Ovary (tissue), 9 donors: Measurements from ENCODE around the gene GPR137B. TPM values are rescaled to one million over a fixed set of nuclear protein-coding genes. Genes with fewer than 3 reads are reported as not detected.

ENCODE experiments used
- DNase-seq, 5 donors: peaks; one replicate each; pipeline ENCODE4 v3.0.0-alpha.2; 2019 to 2020
- H3K27ac ChIP-seq, 2 donors: fragments of 200-600 bp; one replicate each; pipeline versions ENCODE4 v1.5.1 to v1.8.0; 2019 to 2022
- H3K27me3 ChIP-seq: fragments of 200-600 bp; one replicate; pipeline ENCODE4 v1.8.0; 2022
- H3K36me3 ChIP-seq: fragments of 200-600 bp; sonication (generic); one replicate; pipeline ENCODE4 v1.5.1; 2019
- H3K4me1 ChIP-seq: one replicate; pipeline ENCODE4 v1.8.1; 2013; ENCODE audit warnings: mild to moderate bottlenecking, moderate library complexity; ENCODE audit not compliant: insufficient read depth
- H3K4me3 ChIP-seq: fragments of 200-600 bp; sonication (generic); one replicate; pipeline ENCODE4 v1.5.1; 2017
- H3K9me3 ChIP-seq, 2 donors: fragments of 200-600 bp in 1 of 2; sonication (generic) in 1 of 2; one replicate each; pipeline versions ENCODE4 v1.5.1 to v1.8.1; 2013 to 2019; ENCODE audit warnings: mild to moderate bottlenecking in 1 of 2, moderate library complexity in 1 of 2
- CTCF ChIP-seq, 3 donors: fragments of 450-650 bp in 2 of 3; fragments of 200-600 bp in 1 of 3; IDR thresholded peaks; one replicate each; pipeline versions ENCODE4 v1.5.1 to v1.8.0; 2016 to 2022; ENCODE audit warnings: antibody characterized with exemption in 3 of 3, mild to moderate bottlenecking in 1 of 3
- EP300 ChIP-seq: sonication (generic); formaldehyde crosslinking; IDR thresholded peaks from one replicate; pipeline ENCODE4 v1.6.1; 2017; ENCODE audit warnings: antibody characterized with exemption
- POLR2A ChIP-seq: fragments of 450-650 bp; IDR thresholded peaks from one replicate; pipeline ENCODE4 v1.6.1; 2017; ENCODE audit warnings: antibody characterized with exemption, mild to moderate bottlenecking, moderate library complexity
- WGBS, 3 donors: extraction: QIAGEN DNeasy Blood & Tissue Kit in 1 of 3; methylation state at CpG; one replicate each; pipeline versions ENCODE4 v1.1.5 to v1.1.7; 2013 to 2017; 5-methylcytosine and 5-hydroxymethylcytosine counted together
- intact Hi-C, 4 donors: fragments of 100-400 bp; cut with DNase I; formaldehyde crosslinking; loops; one replicate each; pipeline versions ENCODE4 v1.11.0 to v1.15.1; 2022 to 2023
- polyA plus RNA-seq, 2 donors: library from polyadenylated mRNA; stranded (reverse); fragments of 200-250 nt in 1 of 2; fragments of 350-450 nt in 1 of 2; fragmentation: Illumina TruSeq in 1 of 2; extraction: RNeasy Lipid Tissue Mini Kit (QIAGEN cat#74804) in 1 of 2; gene quantifications; one replicate each; pipeline ENCODE4 v1.2.3, GENCODE V29; 2013 to 2014
- total RNA-seq, 7 donors: library from RNA; depleted of rRNA in 2 of 7; stranded (reverse); fragments of >200 nt in 2 of 7; fragmentation: NEBNext Ultra II Directional in 3 of 7; extraction: Animal tissue kit (Norgen Biotek cat#: 25700) in 3 of 7; gene quantifications; one replicate each; pipeline versions ENCODE4 v1.1.0 to v1.2.4, GENCODE V29; 2016 to 2023
- donor health status: DM: no; HTN: no; CAD: no; lungs with moderate emphysema.
- donor health status: DM: no; HTN: no; CAD: no.
- donor health status: Bipolar disorder and iron deficiency.
- donor health status: DM: yes; HTN: yes; CAD: no.
- donor health status: DM: no; HTN: no; CAD: no.
- donor health status: DM: yes; HTN: yes; CAD: no.

Gene GPR137B
- total and polyA plus RNA-seq, 9 donors = 10.8 to 35.2 (median 13.7) TPM

- DNase-seq = no peak
- Histone ChIP-seq H3K4me3 (no peak overlapping the region), H3K36me3 (no peaks in the 10 kb centered on the region), H3K27ac (no peak overlapping the region), H3K4me1 (no peaks in the 10 kb centered on the region), H3K27me3 (no peaks in the 10 kb centered on the region), H3K9me3 (no peaks in the 10 kb centered on the region)
- TF ChIP-seq POLR2A (no peak), EP300 (no peak), CTCF (IDR thresholded peaks at IDR 0.05) (no peak)
- 21 to 27% (median 24%) methylated on average over 7 of the region's 7 CpGs for WGBS, 3 donors
- intact Hi-C loops = loop anchor here in 2 of 4 donors (5.0 kb wide), 2 partner anchors 374 to 389 kb away; no protein-coding TSS in a partner anchor
Measured at GRCh38 chr1:236103059-236103458, 39.3 kb upstream of the GPR137B start.

DNA sequence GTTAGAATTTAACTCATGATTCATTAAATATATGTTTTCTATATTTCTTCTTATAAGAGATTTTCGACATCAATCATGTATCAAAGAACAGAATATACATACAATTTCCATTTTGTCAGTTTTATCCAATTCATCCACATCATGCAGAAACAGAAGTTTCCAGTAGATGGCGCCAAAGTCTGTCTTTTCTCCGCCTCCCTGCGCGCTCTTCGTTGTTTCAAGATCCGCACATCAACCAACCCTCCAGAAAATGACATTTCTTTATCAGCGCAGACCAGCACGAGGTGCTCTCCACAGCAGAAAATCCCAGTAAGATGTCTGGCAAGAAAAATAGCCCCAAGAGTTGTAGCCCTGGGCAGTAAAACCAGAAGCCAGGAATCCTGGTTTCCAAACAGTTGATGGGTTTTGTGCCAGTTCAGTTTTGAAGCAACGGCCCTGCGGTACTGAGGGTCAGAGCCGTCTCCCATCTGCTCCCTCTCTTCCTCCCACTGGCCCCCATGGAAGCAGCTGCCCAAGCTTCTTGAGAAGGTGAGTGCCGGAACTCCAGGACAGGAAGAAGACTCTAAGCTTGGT is 38.6 kb upstream of the GPR137B start:
- 8 to 12% (median 10%) methylated on average over 13 of the region's 13 CpGs for WGBS, 3 donors
- TF ChIP-seq CTCF (IDR thresholded peaks at IDR 0.05) (peak; percentile 61 to 69 (median 68)), POLR2A (no peak)
- Histone ChIP-seq H3K4me1 (no peaks in the 10 kb centered on the region), H3K27ac (no peak overlapping the region), H3K4me3 (no peak overlapping the region), H3K36me3 (no peaks in the 10 kb centered on the region), H3K27me3 (no peaks in the 10 kb centered on the region), H3K9me3 (no peaks in the 10 kb centered on the region)
- peak; percentile 28 to 55 (median 50) for DNase-seq
- intact Hi-C loops = loop anchor here in 2 of 4 donors (5.0 kb wide), 2 partner anchors 374 to 389 kb away; no protein-coding TSS in a partner anchor

- no peaks in the 10 kb centered on the region for H3K27me3 ChIP-seq
- no peak overlapping the region for H3K27ac ChIP-seq
- no peaks in the 10 kb centered on the region for H3K36me3 ChIP-seq
- 59 to 65% (median 62%) methylated on average over 9 of the region's 9 CpGs for WGBS, 3 donors
- H3K4me1 ChIP-seq = no peaks in the 10 kb centered on the region
- TF ChIP-seq POLR2A (no peak), EP300 (no peak), CTCF (IDR thresholded peaks at IDR 0.05) (no peak)
- H3K4me3 ChIP-seq = no peak overlapping the region
- DNase-seq = no peak
- intact Hi-C loops = no loop called here
- H3K9me3 ChIP-seq = no peaks in the 10 kb centered on the region
Measured at GRCh38 chr1:236107121-236107907, 35.0 kb upstream of the GPR137B start.

GRCh38 chr1:236108027-236108648 is 34.2 kb upstream of the GPR137B start:
- TF ChIP-seq POLR2A = no peak
- TF ChIP-seq CTCF (IDR thresholded peaks at IDR 0.05) = no peak
- no peak for TF ChIP-seq EP300
- Histone ChIP-seq H3K4me1 (no peaks in the 10 kb centered on the region), H3K4me3 (no peak overlapping the region), H3K9me3 (no peaks in the 10 kb centered on the region), H3K36me3 (no peaks in the 10 kb centered on the region), H3K27ac (no peak overlapping the region), H3K27me3 (no peaks in the 10 kb centered on the region)
- WGBS, 3 donors = 80 to 85% (median 82%) methylated on average over 7 of the region's 7 CpGs
- DNase-seq = no peak
- intact Hi-C loops = no loop called here
